ENCODE results near the gene PSMD6.

PSMD6 gene

GRCh38 chr3:64031540-64032508 lies 8.5 kb upstream of the PSMD6 start:
- H2AFZ ChIP-seq (ENCODE audit: low read depth, low read length, severe bottlenecking), result peak overlapping the region; percentile 82
- H3K79me2 ChIP-seq (ENCODE audit: insufficient read depth, low read length), result no peaks in the 10 kb centered on the region
- no peaks in the 10 kb centered on the region for H4K20me1 ChIP-seq (ENCODE audit: low read depth, low read length)
- H3K4me3 ChIP-seq (ENCODE audit: insufficient read depth, low read length, poor library complexity, severe bottlenecking), result no peak overlapping the region
- H3K27ac ChIP-seq (ENCODE audit: low read depth, low read length), result no peak overlapping the region
- H3K36me3 ChIP-seq (ENCODE audit: low read length), result no peaks in the 10 kb centered on the region
- no peaks in the 10 kb centered on the region for H3K27me3 ChIP-seq (ENCODE audit: low read length)
- H3K9ac ChIP-seq (ENCODE audit: low read length), result no peak overlapping the region
- no peaks in the 10 kb centered on the region for H3K9me2 ChIP-seq (replicated peaks; ENCODE audit: insufficient read depth, low read length)
- TF ChIP-seq CTCF (IDR thresholded peaks at IDR 0.05; ENCODE audit: insufficient read depth, low read length, poor library complexity, severe bottlenecking) (no peak), EZH2phosphoT487 (conservative IDR thresholded peaks at IDR 0.05; ENCODE audit: low read length) (no peak)
- H3F3A ChIP-seq (ENCODE audit: insufficient read depth), result no peaks in the 10 kb centered on the region
- no peak overlapping the region for H3K4me2 ChIP-seq (ENCODE audit: low read depth, low read length, poor library complexity, severe bottlenecking)
- H3K9me3 ChIP-seq (ENCODE audit: insufficient read depth, low read length), result no peaks in the 10 kb centered on the region

GRCh38 chr3:64030741-64031140 lies 7.4 kb upstream of the PSMD6 start:
- H3F3A ChIP-seq (ENCODE audit: insufficient read depth), result no peaks in the 10 kb centered on the region
- peak; percentile 73 for TF ChIP-seq CTCF (IDR thresholded peaks at IDR 0.05; ENCODE audit: insufficient read depth, low read length, poor library complexity, severe bottlenecking)
- no peak for TF ChIP-seq EZH2phosphoT487 (conservative IDR thresholded peaks at IDR 0.05; ENCODE audit: low read length)
- H3K4me3 ChIP-seq (ENCODE audit: insufficient read depth, low read length, poor library complexity, severe bottlenecking), result peak overlapping the region; percentile 28
- H4K20me1 ChIP-seq (ENCODE audit: low read depth, low read length), result no peaks in the 10 kb centered on the region
- peak overlapping the region; percentile 53 for H3K4me2 ChIP-seq (ENCODE audit: low read depth, low read length, poor library complexity, severe bottlenecking)
- peak overlapping the region; percentile 82 for H2AFZ ChIP-seq (ENCODE audit: low read depth, low read length, severe bottlenecking)
- H3K36me3 ChIP-seq (ENCODE audit: low read length), result no peaks in the 10 kb centered on the region
- H3K9ac ChIP-seq (ENCODE audit: low read length), result peak overlapping the region; percentile 15; the same call in 1 of the 2 replicates
- H3K79me2 ChIP-seq (ENCODE audit: insufficient read depth, low read length), result no peaks in the 10 kb centered on the region
- H3K27me3 ChIP-seq (ENCODE audit: low read length), result no peaks in the 10 kb centered on the region
- no peak overlapping the region for H3K27ac ChIP-seq (ENCODE audit: low read depth, low read length)
- H3K9me2 ChIP-seq (replicated peaks; ENCODE audit: insufficient read depth, low read length), result no peaks in the 10 kb centered on the region
- H3K9me3 ChIP-seq (ENCODE audit: insufficient read depth, low read length), result no peaks in the 10 kb centered on the region

- no peak for TF ChIP-seq CTCF (IDR thresholded peaks at IDR 0.05; ENCODE audit: insufficient read depth, low read length, poor library complexity, severe bottlenecking)
- no peak for TF ChIP-seq EZH2phosphoT487 (conservative IDR thresholded peaks at IDR 0.05; ENCODE audit: low read length)
- Histone ChIP-seq H2AFZ (ENCODE audit: low read depth, low read length, severe bottlenecking) (no peak overlapping the region), H3K4me2 (ENCODE audit: low read depth, low read length, poor library complexity, severe bottlenecking) (no peak overlapping the region), H4K20me1 (ENCODE audit: low read depth, low read length) (no peaks in the 10 kb centered on the region), H3K27me3 (ENCODE audit: low read length) (no peaks in the 10 kb centered on the region), H3K4me3 (ENCODE audit: insufficient read depth, low read length, poor library complexity, severe bottlenecking) (no peak overlapping the region), H3K36me3 (ENCODE audit: low read length) (no peaks in the 10 kb centered on the region), H3K9ac (ENCODE audit: low read length) (no peak overlapping the region), H3F3A (ENCODE audit: insufficient read depth) (no peaks in the 10 kb centered on the region), H3K9me3 (ENCODE audit: insufficient read depth, low read length) (no peaks in the 10 kb centered on the region), H3K79me2 (ENCODE audit: insufficient read depth, low read length) (no peaks in the 10 kb centered on the region), H3K9me2 (replicated peaks; ENCODE audit: insufficient read depth, low read length) (no peaks in the 10 kb centered on the region), H3K27ac (ENCODE audit: low read depth, low read length) (no peak overlapping the region)
Observed at GRCh38 chr3:64029287-64029686, 6.0 kb upstream of the PSMD6 start.
